Measurements from ENCODE around the gene IQUB. TPM values are rescaled to one million over a fixed set of nuclear protein-coding genes. Genes with fewer than 3 reads are reported as not detected.

Gene IQUB
- total RNA-seq, 1 donor from 2014 or later: 0.56 TPM

- H3K27me3 Mint-ChIP-seq (ENCODE audit: low read depth): no peaks in the 10 kb centered on the region
- no peak for DNase-seq (ENCODE audit: low read depth, low spot score)
- no peak overlapping the region for H3K27ac Mint-ChIP-seq (ENCODE audit: unreplicated experiment)
- no peaks in the 10 kb centered on the region for H3K36me3 Mint-ChIP-seq (ENCODE audit: low read depth)
- no peak overlapping the region for H3K4me3 Mint-ChIP-seq
- H3K4me1 Mint-ChIP-seq: no peaks in the 10 kb centered on the region
- TF ChIP-seq, protein P1, sequence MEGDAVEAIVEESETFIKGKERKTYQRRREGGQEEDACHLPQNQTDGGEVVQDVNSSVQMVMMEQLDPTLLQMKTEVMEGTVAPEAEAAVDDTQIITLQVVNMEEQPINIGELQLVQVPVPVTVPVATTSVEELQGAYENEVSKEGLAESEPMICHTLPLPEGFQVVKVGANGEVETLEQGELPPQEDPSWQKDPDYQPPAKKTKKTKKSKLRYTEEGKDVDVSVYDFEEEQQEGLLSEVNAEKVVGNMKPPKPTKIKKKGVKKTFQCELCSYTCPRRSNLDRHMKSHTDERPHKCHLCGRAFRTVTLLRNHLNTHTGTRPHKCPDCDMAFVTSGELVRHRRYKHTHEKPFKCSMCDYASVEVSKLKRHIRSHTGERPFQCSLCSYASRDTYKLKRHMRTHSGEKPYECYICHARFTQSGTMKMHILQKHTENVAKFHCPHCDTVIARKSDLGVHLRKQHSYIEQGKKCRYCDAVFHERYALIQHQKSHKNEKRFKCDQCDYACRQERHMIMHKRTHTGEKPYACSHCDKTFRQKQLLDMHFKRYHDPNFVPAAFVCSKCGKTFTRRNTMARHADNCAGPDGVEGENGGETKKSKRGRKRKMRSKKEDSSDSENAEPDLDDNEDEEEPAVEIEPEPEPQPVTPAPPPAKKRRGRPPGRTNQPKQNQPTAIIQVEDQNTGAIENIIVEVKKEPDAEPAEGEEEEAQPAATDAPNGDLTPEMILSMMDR (conservative IDR thresholded peaks at IDR 0.05): no peak
- H3K9me3 Mint-ChIP-seq: no peaks in the 10 kb centered on the region
Measured at GRCh38 chr7:123573896-123574467, 39.6 kb upstream of the IQUB start.

GRCh38 chr7:123573341-123573740, 38.9 kb upstream of the IQUB start:
- Mint-ChIP-seq H3K4me3 (no peak overlapping the region), H3K27ac (ENCODE audit: unreplicated experiment) (no peak overlapping the region), H3K36me3 (ENCODE audit: low read depth) (no peaks in the 10 kb centered on the region), H3K27me3 (ENCODE audit: low read depth) (no peaks in the 10 kb centered on the region), H3K9me3 (no peaks in the 10 kb centered on the region), H3K4me1 (no peaks in the 10 kb centered on the region)
- TF ChIP-seq, protein P1 (conservative IDR thresholded peaks at IDR 0.05): no peak
- no peak for DNase-seq (ENCODE audit: low read depth, low spot score)

DNA sequence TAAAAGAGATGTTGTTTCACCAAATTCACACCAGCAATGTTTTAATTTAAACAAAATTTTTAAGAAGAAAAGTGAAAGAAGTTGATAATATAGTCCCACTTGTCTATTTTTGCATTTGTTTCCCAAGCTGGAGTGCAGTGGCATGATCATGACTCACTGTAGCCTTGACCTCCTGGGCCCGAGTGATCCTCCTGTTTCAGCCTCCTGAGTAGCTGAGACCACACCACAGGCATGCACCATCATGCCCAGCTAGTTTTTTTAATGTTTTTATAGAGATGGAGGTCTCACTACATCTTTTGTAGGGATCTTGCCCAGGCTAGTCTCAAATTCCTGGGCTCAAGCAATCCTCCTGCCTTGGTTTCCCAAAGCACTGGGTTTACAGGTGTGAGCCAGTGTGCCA, 37.3 kb upstream of the IQUB start:
- H3K27me3 Mint-ChIP-seq (ENCODE audit: low read depth): no peaks in the 10 kb centered on the region
- TF ChIP-seq, protein P1 (conservative IDR thresholded peaks at IDR 0.05): no peak
- no peaks in the 10 kb centered on the region for H3K36me3 Mint-ChIP-seq (ENCODE audit: low read depth)
- H3K4me1 Mint-ChIP-seq: no peaks in the 10 kb centered on the region
- no peak overlapping the region for H3K4me3 Mint-ChIP-seq
- no peak for DNase-seq (ENCODE audit: low read depth, low spot score)
- H3K27ac Mint-ChIP-seq (ENCODE audit: unreplicated experiment): no peak overlapping the region
- no peaks in the 10 kb centered on the region for H3K9me3 Mint-ChIP-seq

- no peaks in the 10 kb centered on the region for H3K27me3 Mint-ChIP-seq (ENCODE audit: low read depth)
- no peaks in the 10 kb centered on the region for H3K36me3 Mint-ChIP-seq (ENCODE audit: low read depth)
- TF ChIP-seq, protein P1 (conservative IDR thresholded peaks at IDR 0.05): no peak
- no peaks in the 10 kb centered on the region for H3K4me1 Mint-ChIP-seq
- DNase-seq (ENCODE audit: low read depth, low spot score): no peak
- no peak overlapping the region for H3K27ac Mint-ChIP-seq (ENCODE audit: unreplicated experiment)
- H3K4me3 Mint-ChIP-seq: no peak overlapping the region
- no peaks in the 10 kb centered on the region for H3K9me3 Mint-ChIP-seq
Measured at GRCh38 chr7:123571187-123571586, 36.8 kb upstream of the IQUB start.

GRCh38 chr7:123570390-123571182, 36.2 kb upstream of the IQUB start:
- no peaks in the 10 kb centered on the region for H3K27me3 Mint-ChIP-seq (ENCODE audit: low read depth)
- no peaks in the 10 kb centered on the region for H3K9me3 Mint-ChIP-seq
- no peak overlapping the region for H3K27ac Mint-ChIP-seq (ENCODE audit: unreplicated experiment)
- H3K4me3 Mint-ChIP-seq: no peak overlapping the region
- no peaks in the 10 kb centered on the region for H3K36me3 Mint-ChIP-seq (ENCODE audit: low read depth)
- H3K4me1 Mint-ChIP-seq: no peaks in the 10 kb centered on the region
- TF ChIP-seq, protein P1 (conservative IDR thresholded peaks at IDR 0.05): no peak
- DNase-seq (ENCODE audit: low read depth, low spot score): no peak
